ENCODE measurements around the gene DENND4C.
"Not testable (repeated sequence)": the region's sequence is repeated elsewhere in the genome, so short reads cannot be mapped to it uniquely, and the experiment has no call there.

DENND4C gene

GRCh38 chr9:19229595-19230354, 718 bp upstream of the DENND4C start:
- no peak for FAIRE-seq

- FAIRE-seq: no peak
These were observed 822 bp downstream of the DENND4C start for GRCh38 chr9:19231126-19231903.

- FAIRE-seq: no peak
These were observed 1.7 kb downstream of the DENND4C start for GRCh38 chr9:19231904-19232822.

GRCh38 chr9:19232823-19233194, 2.3 kb downstream of the DENND4C start:
- FAIRE-seq: no peak

DNA sequence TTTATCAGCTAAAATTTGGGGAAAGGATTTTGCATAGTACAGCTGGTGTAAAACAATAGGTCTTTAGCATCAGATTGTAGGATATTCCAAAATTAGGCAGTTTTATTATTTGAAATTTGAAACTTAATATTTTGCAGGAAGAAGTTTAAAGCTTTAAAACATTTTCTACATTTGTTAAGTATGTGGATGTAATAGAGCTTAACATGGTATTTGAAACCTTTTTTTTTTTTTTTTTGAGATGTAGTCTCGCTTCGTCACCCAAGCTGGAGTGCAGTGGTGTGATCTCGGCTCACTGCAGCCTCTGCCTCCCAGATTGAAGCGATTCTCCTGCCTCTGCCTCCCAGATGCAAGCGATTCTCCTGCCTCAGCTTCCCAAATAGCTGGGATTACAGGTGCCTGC, 2.9 kb downstream of the DENND4C start:
- no peak for FAIRE-seq

DNA sequence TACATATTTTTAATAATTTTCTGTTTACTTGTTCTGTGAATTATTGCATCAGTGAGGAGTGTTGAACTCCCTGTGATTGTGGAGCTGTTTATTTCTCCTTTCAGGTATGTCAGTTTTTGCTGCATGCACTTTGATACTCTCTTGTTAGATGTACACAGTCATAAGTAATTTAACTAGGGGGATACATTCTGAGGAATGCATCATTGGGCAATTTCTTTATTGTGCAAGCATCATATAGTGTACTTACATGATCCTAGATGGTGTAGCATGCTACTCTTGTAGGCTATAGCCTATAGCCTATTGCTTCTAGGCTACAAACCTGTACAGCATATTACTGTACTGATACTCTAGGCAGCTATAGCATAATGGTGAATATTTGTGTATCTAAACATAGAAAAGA, 9.5 kb downstream of the DENND4C start:
- no peak for FAIRE-seq

DNA sequence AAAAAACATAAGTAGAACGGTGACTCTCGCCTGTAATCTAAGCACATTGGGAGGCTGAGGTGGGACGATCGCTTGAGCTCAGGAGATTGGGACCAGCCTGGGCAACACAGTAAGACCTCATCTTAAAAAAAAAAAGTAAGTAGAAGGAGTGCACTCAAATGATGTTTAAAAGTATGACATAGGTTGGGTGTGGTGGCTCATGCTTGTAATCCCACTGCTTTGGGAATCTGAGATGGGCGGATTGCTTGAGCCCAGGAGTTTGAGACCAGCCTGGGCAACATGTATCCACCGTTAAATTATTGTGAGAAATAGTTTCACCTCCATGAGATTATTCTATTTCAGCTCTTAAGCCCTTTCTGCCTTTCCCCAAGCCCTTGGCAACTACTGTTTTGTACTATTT, 11.2 kb downstream of the DENND4C start:
- no peak for FAIRE-seq

- FAIRE-seq: no peak
These were observed 13.0 kb downstream of the DENND4C start for GRCh38 chr9:19243366-19244033.

- no peak for FAIRE-seq
These were observed 16.4 kb downstream of the DENND4C start for GRCh38 chr9:19246891-19247290.

GRCh38 chr9:19247420-19247819, 16.9 kb downstream of the DENND4C start:
- no peak for FAIRE-seq

- not testable (repeated sequence) for FAIRE-seq
These were observed 19.9 kb downstream of the DENND4C start for GRCh38 chr9:19250346-19250745.

DNA sequence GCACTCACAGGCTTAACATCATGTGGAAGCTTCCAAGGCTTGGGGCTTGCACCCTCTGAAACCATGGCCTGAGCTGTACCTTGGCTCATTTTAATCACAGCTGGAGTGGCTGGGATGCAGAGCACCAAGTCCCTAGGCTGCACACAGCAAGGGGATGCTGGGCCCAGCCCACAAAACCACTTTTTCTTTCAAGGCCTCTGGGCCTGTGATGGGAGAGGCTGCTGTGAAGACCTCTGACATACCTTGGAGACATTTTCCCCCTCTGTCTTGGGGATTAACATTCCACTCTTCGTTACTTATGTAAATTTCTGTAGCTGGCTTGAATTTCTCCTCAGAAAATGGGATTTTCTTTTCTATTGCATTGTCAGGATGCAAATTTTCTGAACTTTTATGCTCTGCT, 20.7 kb downstream of the DENND4C start:
- not testable (repeated sequence) for FAIRE-seq

DNA sequence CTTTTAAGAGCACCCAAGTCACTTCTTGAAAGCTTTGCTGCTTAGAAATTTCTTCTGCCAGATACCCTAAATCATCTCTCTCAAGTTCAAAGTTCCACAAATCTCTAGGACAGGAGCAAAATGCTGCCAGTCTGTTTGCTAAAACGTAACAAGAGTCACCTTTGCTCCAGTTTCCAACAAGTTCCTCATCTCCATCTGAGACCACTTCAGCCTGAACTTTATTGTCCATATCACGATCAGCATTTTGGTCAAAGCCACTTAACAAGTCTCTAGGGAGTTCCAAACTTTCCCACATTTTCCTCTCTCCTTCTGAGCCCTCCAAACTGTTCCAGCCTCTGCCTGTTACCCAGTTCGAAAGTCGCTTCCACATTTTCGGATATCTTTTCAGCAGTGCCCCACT, 21.1 kb downstream of the DENND4C start:
- FAIRE-seq: not testable (repeated sequence)

DNA sequence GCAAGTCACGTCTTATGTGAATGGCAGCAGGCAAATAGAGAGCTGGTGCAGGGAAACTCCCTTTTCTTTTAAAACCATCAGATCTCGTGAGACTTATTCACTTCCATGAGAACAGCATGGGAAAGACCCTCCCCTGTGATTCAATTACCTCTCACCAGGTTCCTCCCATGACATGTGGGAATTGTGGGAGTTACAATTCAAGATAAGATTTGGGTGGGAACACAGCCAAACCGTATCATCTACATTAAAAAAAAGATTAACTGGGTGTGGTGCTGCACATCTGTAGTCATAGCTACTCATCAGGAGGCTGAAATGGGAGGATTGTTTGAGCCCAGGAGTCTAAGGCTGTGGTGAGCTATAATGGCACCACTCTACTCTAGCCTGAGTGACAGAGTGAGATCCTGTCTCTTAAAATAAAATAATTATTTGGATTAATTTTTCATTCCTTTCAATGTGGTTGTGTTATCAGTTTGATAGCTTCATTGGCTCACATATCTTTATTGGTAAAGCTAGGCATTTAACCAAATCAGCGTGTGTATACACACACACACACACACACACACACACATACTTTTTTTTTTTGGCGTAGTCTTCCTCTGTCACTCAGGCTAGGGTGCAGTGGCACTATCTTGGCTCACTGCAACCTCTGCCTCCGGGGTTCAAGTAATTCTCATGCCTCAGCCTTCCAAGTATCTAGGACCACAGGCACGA, 21.8 kb downstream of the DENND4C start:
- no peak for FAIRE-seq

- no peak for FAIRE-seq
These were observed 22.4 kb downstream of the DENND4C start for GRCh38 chr9:19252885-19253219.

DNA sequence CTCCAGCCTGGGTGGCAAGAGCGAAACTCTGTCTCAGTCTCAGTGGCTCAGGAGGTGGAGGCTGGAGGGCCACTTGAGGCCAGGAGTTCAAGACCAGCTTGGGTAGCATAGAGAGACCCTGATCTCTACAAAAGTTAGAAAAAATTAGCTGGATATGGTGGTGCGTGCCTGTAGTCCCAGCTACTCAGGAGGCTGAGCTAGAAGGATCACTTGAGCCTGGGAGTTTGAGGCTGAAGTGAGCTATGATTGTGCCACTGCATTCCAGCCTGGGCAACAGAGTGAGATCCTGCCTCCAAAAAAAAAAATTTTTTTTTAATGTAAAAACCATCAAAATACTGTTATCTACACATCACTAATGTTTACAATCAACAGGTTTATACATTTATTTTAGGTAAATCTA, 24.6 kb downstream of the DENND4C start:
- no peak for FAIRE-seq

GRCh38 chr9:19255821-19256220, 25.3 kb downstream of the DENND4C start:
- no peak for FAIRE-seq

GRCh38 chr9:19259665-19260255, 29.3 kb downstream of the DENND4C start:
- FAIRE-seq: not testable (repeated sequence)

DNA sequence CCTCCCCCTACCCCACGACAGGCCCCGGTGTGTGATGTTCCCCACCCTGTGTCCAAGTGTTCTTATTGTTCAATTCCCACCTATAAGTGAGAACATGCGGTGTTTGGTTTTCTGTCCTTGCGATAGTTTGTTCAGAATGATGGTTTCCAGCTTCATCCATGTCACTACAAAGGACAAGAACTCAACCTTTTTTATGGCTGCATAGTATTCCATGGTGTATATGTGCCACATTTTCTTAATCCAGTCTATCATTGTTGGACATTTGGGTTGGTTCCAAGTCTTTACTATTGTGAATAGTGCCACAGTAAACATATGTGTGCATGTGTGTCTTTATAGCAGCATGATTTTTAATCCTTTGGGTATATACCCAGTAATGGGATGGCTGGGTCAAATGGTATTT, 35.1 kb downstream of the DENND4C start:
- FAIRE-seq: not testable (repeated sequence)

GRCh38 chr9:19266778-19267384, 36.4 kb downstream of the DENND4C start:
- not testable (repeated sequence) for FAIRE-seq

- FAIRE-seq: no peak
These were observed 39.1 kb downstream of the DENND4C start for GRCh38 chr9:19269582-19269981.
